ENCODE results near the gene EXOC6. TPM values are rescaled to one million over a fixed set of nuclear protein-coding genes. Genes with fewer than 3 reads are reported as not detected.

Gene EXOC6
- total and polyA plus RNA-seq, 11 donors = 5.8 to 12.3 (median 9.9) TPM

GRCh38 chr10:93061594-93062513, 213.5 kb downstream of the EXOC6 start:
- DNase-seq = no peak
- TF ChIP-seq CTCF (IDR thresholded peaks at IDR 0.05) (no peak), POLR2A (IDR thresholded peaks at IDR 0.05) (no peak)
- Histone ChIP-seq H3K4me3 (peak overlapping the region in 11 of 12 donors; percentile 18 to 48 (median 38)), H3K9me3 (no peaks in the 10 kb centered on the region), H3K4me1 (peaks cover 4 to 44% (median 21%) of the 10 kb centered on the region in 12 donors), H3K36me3 (peaks cover 0 to 16% (median 4%) of the 10 kb centered on the region in 9 donors), H3K27me3 (peaks cover 32 to 93% (median 66%) of the 10 kb centered on the region in 9 donors), H3K27ac (no peak overlapping the region)
- intact Hi-C loops (cut with DNase I) = loop anchor here in 1 of 10 donors (10.0 kb wide), 1 partner anchor 453 kb away; no protein-coding TSS in a partner anchor
- 4 to 14% (median 5%) methylated on average over 10 to 57 of the region's 57 CpGs for WGBS, 4 donors
- ATAC-seq = peak in 3 of 4 donors; percentile 13 to 48 (median 24)

- 1 to 2% (median 1%) methylated on average over 10 to 68 of the region's 68 CpGs for WGBS, 4 donors
- intact Hi-C loops (cut with DNase I) = loop anchor here in 1 of 10 donors (10.0 kb wide), 1 partner anchor 452 kb away; no protein-coding TSS in a partner anchor
- no peak for DNase-seq
- Histone ChIP-seq H3K4me1 (peaks cover 4 to 44% (median 21%) of the 10 kb centered on the region in 12 donors), H3K27me3 (peaks cover 32 to 97% (median 74%) of the 10 kb centered on the region in 9 donors), H3K9me3 (no peaks in the 10 kb centered on the region), H3K36me3 (peaks cover 0 to 16% (median 4%) of the 10 kb centered on the region in 9 donors), H3K27ac (no peak overlapping the region), H3K4me3 (peak overlapping the region in 11 of 12 donors; percentile 18 to 48 (median 38))
- TF ChIP-seq POLR2A (IDR thresholded peaks at IDR 0.05) (no peak), CTCF (IDR thresholded peaks at IDR 0.05) (peak; percentile 22 to 56 (median 42))
- ATAC-seq = peak in 3 of 4 donors; percentile 52 to 66 (median 56)
Measured at GRCh38 chr10:93062514-93063143, 214.3 kb downstream of the EXOC6 start.

- peak overlapping the region in 10 of 12 donors; percentile 18 to 48 (median 38) for H3K4me3 ChIP-seq
- peaks cover 0 to 10% (median 0%) of the 10 kb centered on the region in 9 donors for H3K36me3 ChIP-seq
- peaks cover 4 to 48% (median 21%) of the 10 kb centered on the region in 12 donors for H3K4me1 ChIP-seq
- H3K9me3 ChIP-seq = no peaks in the 10 kb centered on the region
- no peak overlapping the region for H3K27ac ChIP-seq
- no peak for TF ChIP-seq CTCF (IDR thresholded peaks at IDR 0.05)
- TF ChIP-seq POLR2A (IDR thresholded peaks at IDR 0.05) = no peak
- WGBS, 4 donors = 10 to 42% (median 26%) methylated on average over 12 to 43 of the region's 43 CpGs
- intact Hi-C loops (cut with DNase I) = loop anchor here in 1 of 10 donors (10.0 kb wide), 1 partner anchor 451 kb away; no protein-coding TSS in a partner anchor
- DNase-seq (no peak), ATAC-seq (peak in 1 of 4 donors; percentile 5)
- peaks cover 32 to 99% (median 81%) of the 10 kb centered on the region in 9 donors for H3K27me3 ChIP-seq
Measured at GRCh38 chr10:93063144-93063976, 215.0 kb downstream of the EXOC6 start.

Data from heart left ventricle (tissue), 16 donors.